Glutamatergic neuron (in vitro differentiated cells): Measurements from ENCODE around the gene CTNND1. TPM values are rescaled to one million over a fixed set of nuclear protein-coding genes. Genes with fewer than 3 reads are reported as not detected.
A peak's percentile ranks its signal among the peaks of the same experiment; 100 is the strongest.

Experiments used
- DNase-seq: peaks from one replicate; pipeline ENCODE4 v3.0.0; 2022
- H3K27ac Mint-ChIP-seq: one replicate; pipeline ENCODE4 v1.8.0; 2020; ENCODE audit warnings: mild to moderate bottlenecking, mixed read lengths, inconsistent platforms; ENCODE audit not compliant: unreplicated experiment
- H3K27me3 Mint-ChIP-seq: one replicate; pipeline ENCODE4 v1.8.0; 2020; ENCODE audit warnings: mild to moderate bottlenecking, moderate library complexity, mixed read lengths, inconsistent platforms; ENCODE audit not compliant: unreplicated experiment
- H3K36me3 Mint-ChIP-seq: one replicate; pipeline ENCODE4 v1.8.0; 2020; ENCODE audit warnings: mild to moderate bottlenecking, mixed read lengths, inconsistent platforms; ENCODE audit not compliant: unreplicated experiment
- H3K4me1 Mint-ChIP-seq: one replicate; pipeline ENCODE4 v1.8.0; 2020; ENCODE audit warnings: mild to moderate bottlenecking, low read depth, mixed read lengths, inconsistent platforms; ENCODE audit not compliant: unreplicated experiment
- H3K4me3 Mint-ChIP-seq: one replicate; pipeline ENCODE4 v1.8.0; 2020; ENCODE audit warnings: mild to moderate bottlenecking, mixed read lengths, inconsistent platforms; ENCODE audit not compliant: unreplicated experiment
- H3K9me3 Mint-ChIP-seq: one replicate; pipeline ENCODE4 v1.8.0; 2020; ENCODE audit warnings: mild to moderate bottlenecking, moderate library complexity, mixed read lengths, inconsistent platforms; ENCODE audit not compliant: unreplicated experiment
- CTCF ChIP-seq: fragments of 200-600 bp; sonication (generic); IDR thresholded peaks from one replicate; pipeline ENCODE4 v1.5.0; 2021; ENCODE audit not compliant: partially characterized antibody, unreplicated experiment
- total RNA-seq: library from RNA; stranded (reverse); fragmentation: NEBNext Ultra II Directional; extraction: Animal tissue kit (Norgen Biotek cat#: 25700); gene quantifications from one replicate; pipeline ENCODE4 v1.2.1, GENCODE V29; 2021; ENCODE audit not compliant: unreplicated experiment

CTNND1 gene
- total RNA-seq, 1 donor from 2014 or later = 344 TPM

GRCh38 chr11:57776031-57776521, 14.5 kb downstream of the CTNND1 start:
- peaks cover 71% of the 10 kb centered on the region for H3K4me1 Mint-ChIP-seq
- peak; percentile 45 for DNase-seq
- H3K27me3 Mint-ChIP-seq = peaks cover 9% of the 10 kb centered on the region
- peak overlapping the region; percentile 82 for H3K4me3 Mint-ChIP-seq
- H3K9me3 Mint-ChIP-seq = no peaks in the 10 kb centered on the region
- H3K27ac Mint-ChIP-seq = peak overlapping the region; percentile 90
- TF ChIP-seq CTCF = no peak
- H3K36me3 Mint-ChIP-seq = no peaks in the 10 kb centered on the region

- Mint-ChIP-seq H3K27ac (peak overlapping the region; percentile 90), H3K4me3 (peak overlapping the region; percentile 82), H3K27me3 (peaks cover 6% of the 10 kb centered on the region), H3K36me3 (no peaks in the 10 kb centered on the region), H3K4me1 (peaks cover 72% of the 10 kb centered on the region), H3K9me3 (no peaks in the 10 kb centered on the region)
- DNase-seq = no peak
- TF ChIP-seq CTCF = no peak
Observed at GRCh38 chr11:57776577-57777210, 15.1 kb downstream of the CTNND1 start.

- H3K27me3 Mint-ChIP-seq = peaks cover 6% of the 10 kb centered on the region
- H3K4me3 Mint-ChIP-seq = peak overlapping the region; percentile 76
- peaks cover 73% of the 10 kb centered on the region for H3K4me1 Mint-ChIP-seq
- DNase-seq = no peak
- peaks cover 2% of the 10 kb centered on the region for H3K9me3 Mint-ChIP-seq
- peak overlapping the region; percentile 88 for H3K27ac Mint-ChIP-seq
- no peaks in the 10 kb centered on the region for H3K36me3 Mint-ChIP-seq
- TF ChIP-seq CTCF = no peak
Observed at GRCh38 chr11:57777969-57778317, 16.3 kb downstream of the CTNND1 start.

GRCh38 chr11:57778318-57779037, 16.9 kb downstream of the CTNND1 start:
- Mint-ChIP-seq H3K27me3 (peaks cover 6% of the 10 kb centered on the region), H3K4me1 (peaks cover 72% of the 10 kb centered on the region), H3K4me3 (peak overlapping the region; percentile 76), H3K9me3 (peaks cover 2% of the 10 kb centered on the region), H3K36me3 (no peaks in the 10 kb centered on the region), H3K27ac (peak overlapping the region; percentile 88)
- no peak for TF ChIP-seq CTCF
- peak; percentile 38 for DNase-seq

- H3K36me3 Mint-ChIP-seq = no peaks in the 10 kb centered on the region
- peaks cover 2% of the 10 kb centered on the region for H3K9me3 Mint-ChIP-seq
- DNase-seq = no peak
- peaks cover 67% of the 10 kb centered on the region for H3K4me1 Mint-ChIP-seq
- no peak for TF ChIP-seq CTCF
- H3K27me3 Mint-ChIP-seq = peaks cover 6% of the 10 kb centered on the region
- H3K27ac Mint-ChIP-seq = peak overlapping the region; percentile 88
- peak overlapping the region; percentile 76 for H3K4me3 Mint-ChIP-seq
Observed at GRCh38 chr11:57779276-57779675, 17.7 kb downstream of the CTNND1 start.
